ENCODE results near the gene SLC22A3. TPM values are rescaled to one million over a fixed set of nuclear protein-coding genes. Genes with fewer than 3 reads are reported as not detected.

SLC22A3 gene
- total and polyA plus RNA-seq, 2 of the 4 experiments (the other 2 are of a cell fraction): not detected

DNA sequence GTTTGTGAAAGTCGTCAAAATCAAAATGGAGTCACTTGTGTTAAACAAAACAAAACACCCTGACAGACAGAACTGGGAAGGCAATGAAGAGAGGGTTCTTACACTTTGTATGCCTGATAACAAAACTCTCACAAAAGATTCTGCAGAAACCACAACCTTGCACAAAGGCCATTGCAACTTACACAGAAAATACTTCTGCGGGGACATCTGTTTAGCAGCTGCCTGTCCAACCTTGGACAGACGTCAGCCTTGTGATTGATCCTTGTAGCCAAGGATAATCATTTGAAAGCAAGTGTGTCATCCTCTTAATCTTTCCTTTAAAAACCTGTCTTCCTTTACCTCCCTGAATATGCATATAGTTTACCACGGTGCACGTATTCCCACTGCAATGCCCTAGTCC lies 17.0 kb upstream of the SLC22A3 start:
- no peak overlapping the region for H3K18ac ChIP-seq (ENCODE audit: low read depth, low read length)
- H2AFZ ChIP-seq (replicated peaks; ENCODE audit: low read length, poor library complexity): no peak overlapping the region
- H3K14ac ChIP-seq (replicated peaks; ENCODE audit: low read depth, low read length): no peak overlapping the region
- no peak overlapping the region for H3K4me3 ChIP-seq (ENCODE audit: insufficient read depth, low read depth, low read length)
- no peak overlapping the region for H3K27ac ChIP-seq (ENCODE audit: insufficient read depth, low read length)
- no peak overlapping the region for H4K91ac ChIP-seq (ENCODE audit: insufficient read depth, low read depth, low read length)
- ChIA-PET POLR2A (ENCODE audit: unreplicated experiment) (no interaction called here), CTCF (no interaction called here)
- no peak overlapping the region for H2AK5ac ChIP-seq (ENCODE audit: low read depth, low read length)
- BruUV-seq (replicated peaks): no TSS peak
- 71% methylated on average over 1 of the region's 5 CpGs; no CpG with 5 or more reads in 1 of the 2 experiments for WGBS, 2 experiments (ENCODE audit: extremely low coverage in 2 of 2, insufficient read length in 1 of 2)
- H3K23ac ChIP-seq (ENCODE audit: low read depth, low read length): no peak overlapping the region
- no peak overlapping the region for H2AK9ac ChIP-seq (replicated peaks; ENCODE audit: low read depth, low read length, poor library complexity)
- no peak overlapping the region for H2BK20ac ChIP-seq (ENCODE audit: low read depth, low read length)
- no peaks in the 10 kb centered on the region for H3K4me1 ChIP-seq (ENCODE audit: control insufficient read depth, insufficient read depth, low read length)
- in situ Hi-C loops (cut with MboI; ENCODE audit: low sequenced_read_pairs) (no loop called here), intact Hi-C loops (cut with micrococcal nuclease) (no loop called here), dilution Hi-C loops (cut with HindIII; ENCODE audit: low sequenced_read_pairs, unreplicated experiment) (no loop called here)
- no peak overlapping the region for H3K4ac ChIP-seq (ENCODE audit: low read depth, low read length)
- H3K27me3 ChIP-seq (ENCODE audit: control insufficient read depth, insufficient read depth, low read length): no peaks in the 10 kb centered on the region
- no peak overlapping the region for H3K4me2 ChIP-seq (ENCODE audit: low read depth, low read length)
- no peaks in the 10 kb centered on the region for H3K79me1 ChIP-seq (ENCODE audit: low read depth in 1 of 2, low read length in 2 of 2)
- no peak for TF ChIP-seq POLR2A (IDR thresholded peaks at IDR 0.05; ENCODE audit: low read depth, low read length)
- H3K9me3 ChIP-seq (ENCODE audit: control insufficient read depth, insufficient read depth, low read length): peaks cover 4% of the 10 kb centered on the region
- no peak overlapping the region for H2BK15ac ChIP-seq (ENCODE audit: low read depth, low read length)
- no peak overlapping the region for H2BK5ac ChIP-seq (ENCODE audit: low read depth, low read length, poor library complexity, severe bottlenecking)
- no peaks in the 10 kb centered on the region for H4K20me1 ChIP-seq (ENCODE audit: insufficient read depth, low read length)
- no peak overlapping the region for H4K8ac ChIP-seq (ENCODE audit: low read depth in 2 of 2, low read length in 2 of 2)
- no peaks in the 10 kb centered on the region for H3K36me3 ChIP-seq (ENCODE audit: control insufficient read depth, insufficient read depth, low read length)
- no peak for ATAC-seq (ENCODE audit: low read depth)
- no peak overlapping the region for H3K9ac ChIP-seq (ENCODE audit: low read depth, low read length)
- no peak overlapping the region for H3K56ac ChIP-seq (ENCODE audit: extremely low read depth, insufficient read depth, low read length)
- DNase-seq: no peak
- H4K5ac ChIP-seq (ENCODE audit: low read depth, low read length): no peak overlapping the region
- no peak overlapping the region for H2BK120ac ChIP-seq (ENCODE audit: low read depth, low read length)
- H3K9me1 ChIP-seq (ENCODE audit: insufficient read depth, low read length): no peaks in the 10 kb centered on the region
